ENCODE measurements around the gene RSRC1.
"Not testable (repeated sequence)": the region's sequence is repeated elsewhere in the genome, so short reads cannot be mapped to it uniquely, and the experiment has no call there.

Gene RSRC1

GRCh38 chr3:158101335-158102241 is 8.3 kb upstream of the RSRC1 start:
- DNase-seq: no peak

DNA sequence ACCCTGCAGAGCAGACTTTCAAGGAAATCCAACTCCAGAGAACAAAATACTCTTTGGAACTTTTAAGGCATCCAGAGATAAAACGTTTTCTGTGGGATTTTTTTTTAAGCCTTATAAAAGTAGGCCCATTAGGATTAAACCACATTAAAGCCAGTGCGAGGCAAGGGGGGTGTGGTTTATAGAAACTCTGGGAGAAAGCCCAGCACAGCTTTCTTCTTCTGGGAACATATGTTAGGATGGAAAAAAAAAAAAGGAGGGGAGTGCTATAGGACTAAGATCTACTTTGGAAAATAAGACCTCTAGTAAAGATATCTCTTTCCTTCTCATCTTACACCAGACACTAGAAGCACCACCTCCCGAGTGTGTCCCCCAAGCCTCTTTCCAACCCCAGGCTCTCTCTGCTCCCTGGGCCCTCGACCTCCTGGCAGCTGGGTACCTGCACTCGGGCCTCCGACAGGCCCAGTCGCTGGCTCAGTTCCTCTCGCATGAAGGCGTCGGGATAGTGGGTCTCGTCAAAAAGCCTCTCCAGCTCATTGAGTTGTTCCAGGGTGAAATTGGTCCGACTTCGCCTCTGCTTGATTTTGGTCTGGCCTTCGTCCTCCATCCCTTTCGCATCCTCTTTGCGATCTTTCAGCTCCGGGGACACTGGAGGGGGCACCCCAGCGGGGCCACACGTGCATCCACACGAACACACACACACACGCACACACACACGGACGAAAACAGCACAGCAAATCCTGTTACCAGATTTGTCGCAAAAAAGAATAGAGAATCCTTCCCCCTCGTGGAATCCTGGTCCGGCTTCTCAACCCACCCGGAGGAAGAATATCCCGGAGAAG is 7.4 kb upstream of the RSRC1 start:
- no peak for DNase-seq

DNA sequence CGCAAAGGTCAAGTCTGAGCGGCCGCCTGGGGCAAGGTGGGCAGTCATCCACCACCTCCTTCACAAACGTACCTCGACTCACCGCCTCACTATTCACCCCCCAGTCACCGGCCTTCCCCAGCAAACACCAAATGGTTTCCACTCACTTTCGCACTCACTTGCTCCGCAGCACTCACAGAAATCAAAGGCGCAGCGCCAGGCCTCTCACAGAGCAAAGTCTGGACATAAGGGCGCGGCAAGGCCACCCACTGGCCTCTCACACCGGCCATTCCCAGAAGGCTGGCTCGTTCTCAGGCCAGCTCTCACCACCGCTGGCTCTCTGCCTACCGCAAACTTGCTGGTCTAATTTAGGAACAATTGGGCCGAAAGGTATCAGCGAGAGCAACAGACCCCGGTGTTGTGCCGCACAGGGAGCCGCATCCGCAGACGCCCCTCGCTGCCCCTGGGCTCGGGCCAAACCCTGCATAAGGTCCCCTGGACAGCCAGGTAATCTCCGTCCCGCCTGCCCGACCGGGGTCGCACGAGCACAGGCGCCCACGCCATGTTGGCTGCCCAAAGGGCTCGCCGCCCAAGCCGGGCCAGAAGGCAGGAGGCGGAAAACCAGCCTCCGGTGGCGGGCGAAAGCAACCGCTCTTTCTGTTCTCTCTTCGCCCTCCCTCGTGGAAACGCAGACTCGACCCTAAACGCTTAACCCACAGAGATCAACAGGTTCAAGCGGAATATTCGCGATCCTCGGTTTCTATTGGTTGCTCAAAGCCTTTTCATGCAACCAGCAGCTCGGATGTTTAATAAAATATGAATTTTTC is 6.6 kb upstream of the RSRC1 start:
- no peak for DNase-seq

DNA sequence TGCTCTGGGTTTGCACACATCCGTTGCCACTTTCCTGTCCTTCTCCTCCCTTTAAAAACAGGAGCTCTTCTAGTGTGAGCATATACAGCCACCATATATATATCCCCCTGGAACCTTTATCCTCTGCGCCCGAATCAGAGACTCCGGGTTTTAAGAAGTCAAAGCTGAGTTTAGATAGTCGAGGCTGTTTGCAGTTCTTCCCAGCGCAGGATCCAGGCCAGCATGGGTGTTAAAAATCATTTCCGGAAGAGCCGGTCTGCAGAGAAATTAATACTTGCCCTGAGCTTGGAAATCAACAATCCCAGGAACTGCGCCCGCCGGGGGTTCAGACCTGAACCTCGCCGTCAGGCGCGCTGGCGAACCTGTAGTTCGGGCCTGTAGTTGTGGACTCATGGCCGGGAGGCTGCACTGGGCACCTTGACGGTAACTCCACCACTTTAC is 6.0 kb upstream of the RSRC1 start:
- DNase-seq: no peak

- no peak for DNase-seq
These were observed 5.4 kb upstream of the RSRC1 start for GRCh38 chr3:158104431-158104921.

GRCh38 chr3:158105119-158105709 is 4.7 kb upstream of the RSRC1 start:
- DNase-seq: no peak

GRCh38 chr3:158105710-158106253 is 4.1 kb upstream of the RSRC1 start:
- DNase-seq: no peak

DNA sequence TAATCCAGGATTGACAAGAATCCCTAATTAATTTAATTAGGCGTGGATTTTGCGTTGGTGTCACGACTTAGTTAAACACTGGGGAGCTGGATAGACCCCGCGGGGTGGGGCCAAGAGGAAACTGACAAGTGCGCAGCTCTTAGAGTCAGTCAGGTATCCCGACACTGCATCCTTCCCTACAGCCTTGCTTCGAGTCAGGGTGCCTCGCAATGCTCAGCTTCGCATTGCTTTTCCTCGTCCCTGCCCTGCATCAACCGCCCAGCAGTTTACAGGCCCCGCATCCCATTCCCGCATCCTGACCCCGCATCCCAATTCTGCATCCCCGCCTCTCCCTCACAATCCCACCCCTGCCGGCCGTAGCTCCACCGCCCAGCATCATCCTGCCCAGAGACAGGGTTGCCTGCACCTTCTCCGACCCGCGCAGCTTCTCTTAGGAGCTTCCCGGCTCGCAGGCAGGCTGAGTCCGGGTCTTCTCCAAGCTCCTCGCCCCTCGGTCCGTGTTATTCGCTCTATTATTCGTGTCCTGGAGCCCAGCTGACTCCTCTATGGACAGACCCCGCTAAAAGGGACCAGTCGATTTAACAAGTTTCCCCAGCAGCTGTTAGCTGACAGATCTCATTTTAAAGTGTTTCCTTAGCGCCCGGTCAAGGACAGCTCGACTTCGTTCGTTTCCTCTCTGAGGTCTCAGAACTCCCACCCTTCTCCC is 3.0 kb upstream of the RSRC1 start:
- no peak for DNase-seq

DNA sequence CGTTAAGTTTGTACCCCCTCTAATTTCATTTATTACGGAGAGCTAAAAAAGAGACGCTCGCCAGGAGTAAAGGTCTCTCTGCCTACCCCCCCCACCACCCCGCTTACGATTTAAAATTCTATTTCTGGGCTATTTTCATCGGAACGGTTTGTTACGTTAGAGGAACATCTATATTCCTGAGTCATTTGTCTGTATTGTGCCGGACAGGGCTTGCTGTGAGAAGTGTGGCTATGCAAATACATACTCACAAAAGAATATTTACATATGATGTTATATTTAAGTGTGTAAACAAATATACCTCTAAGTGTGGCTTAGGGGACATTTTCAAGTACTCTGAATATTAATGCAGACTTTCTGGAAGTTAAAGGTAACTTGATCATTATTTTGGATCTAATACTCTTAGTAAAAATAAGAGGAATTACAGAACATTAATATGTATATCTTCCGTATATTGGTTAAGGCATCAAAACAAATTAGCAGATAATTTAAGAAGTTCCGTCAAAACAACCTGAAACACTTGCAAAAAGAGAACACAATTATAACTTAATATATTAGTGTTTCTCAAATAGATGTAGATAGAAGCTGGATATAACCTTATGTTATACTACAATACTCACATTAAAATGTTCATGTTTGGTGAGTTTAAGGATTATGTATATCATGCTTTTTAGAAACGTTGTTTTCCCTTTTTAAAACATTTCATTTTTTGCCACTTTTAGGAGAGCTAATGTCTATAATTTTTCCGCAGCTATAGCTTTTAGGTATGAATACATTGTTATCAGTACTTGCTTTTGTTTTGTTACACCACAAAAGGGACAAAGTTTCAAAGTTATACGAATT is 2.1 kb upstream of the RSRC1 start:
- DNase-seq: no peak

- no peak for DNase-seq
These were observed 1.4 kb upstream of the RSRC1 start for GRCh38 chr3:158108445-158108985.

- no peak for DNase-seq
These were observed 540 bp upstream of the RSRC1 start for GRCh38 chr3:158109295-158109803.

DNA sequence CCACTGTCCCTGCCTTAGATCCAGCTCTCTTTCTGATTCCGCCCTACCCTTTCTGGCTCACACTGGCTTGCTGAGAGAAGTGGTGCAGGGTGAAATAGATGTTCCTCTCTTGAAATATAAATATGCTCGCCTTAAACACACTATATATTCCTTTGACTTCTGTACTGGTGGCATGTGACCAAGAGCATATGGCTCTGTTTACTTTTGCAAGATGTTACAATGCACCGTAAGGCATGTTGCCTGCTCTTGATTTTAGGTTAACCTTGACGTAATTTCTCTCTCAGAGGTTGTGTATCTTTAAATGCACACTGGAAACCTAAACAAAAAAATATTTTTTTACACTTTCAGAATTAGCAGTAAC is 749 bp downstream of the RSRC1 start:
- no peak for DNase-seq

GRCh38 chr3:158111861-158112260 is 2.0 kb downstream of the RSRC1 start:
- DNase-seq: no peak

GRCh38 chr3:158113595-158113994 is 3.7 kb downstream of the RSRC1 start:
- not testable (repeated sequence) for DNase-seq

GRCh38 chr3:158120330-158120729 is 10.4 kb downstream of the RSRC1 start:
- no peak for DNase-seq

- no peak for DNase-seq
These were observed 11.4 kb downstream of the RSRC1 start for GRCh38 chr3:158121295-158121694.

DNA sequence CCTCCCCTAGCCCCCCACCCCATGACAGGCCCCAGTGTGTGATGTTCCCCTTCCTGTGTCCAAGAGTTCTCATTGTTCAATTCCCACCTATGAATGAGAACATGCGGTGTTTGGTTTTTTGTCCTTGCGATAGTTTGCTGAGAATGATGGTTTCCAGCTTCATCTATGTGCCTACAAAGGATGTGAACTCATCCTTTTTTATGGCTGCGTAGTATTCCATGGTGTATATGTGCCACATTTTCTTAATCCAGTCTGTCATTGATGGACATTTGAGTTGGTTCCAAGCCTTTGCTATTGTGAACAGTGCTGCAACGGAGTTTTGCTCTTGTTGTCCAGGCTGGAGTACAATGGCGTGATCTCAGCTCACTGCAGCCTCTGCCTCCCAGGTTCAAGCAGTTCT is 12.8 kb downstream of the RSRC1 start:
- not testable (repeated sequence) for DNase-seq

- no peak for DNase-seq
These were observed 17.6 kb downstream of the RSRC1 start for GRCh38 chr3:158127250-158128219.

- DNase-seq: no peak
These were observed 18.9 kb downstream of the RSRC1 start for GRCh38 chr3:158128755-158129154.
